ENCODE data around the gene EMP2.

The EMP2 gene

DNA sequence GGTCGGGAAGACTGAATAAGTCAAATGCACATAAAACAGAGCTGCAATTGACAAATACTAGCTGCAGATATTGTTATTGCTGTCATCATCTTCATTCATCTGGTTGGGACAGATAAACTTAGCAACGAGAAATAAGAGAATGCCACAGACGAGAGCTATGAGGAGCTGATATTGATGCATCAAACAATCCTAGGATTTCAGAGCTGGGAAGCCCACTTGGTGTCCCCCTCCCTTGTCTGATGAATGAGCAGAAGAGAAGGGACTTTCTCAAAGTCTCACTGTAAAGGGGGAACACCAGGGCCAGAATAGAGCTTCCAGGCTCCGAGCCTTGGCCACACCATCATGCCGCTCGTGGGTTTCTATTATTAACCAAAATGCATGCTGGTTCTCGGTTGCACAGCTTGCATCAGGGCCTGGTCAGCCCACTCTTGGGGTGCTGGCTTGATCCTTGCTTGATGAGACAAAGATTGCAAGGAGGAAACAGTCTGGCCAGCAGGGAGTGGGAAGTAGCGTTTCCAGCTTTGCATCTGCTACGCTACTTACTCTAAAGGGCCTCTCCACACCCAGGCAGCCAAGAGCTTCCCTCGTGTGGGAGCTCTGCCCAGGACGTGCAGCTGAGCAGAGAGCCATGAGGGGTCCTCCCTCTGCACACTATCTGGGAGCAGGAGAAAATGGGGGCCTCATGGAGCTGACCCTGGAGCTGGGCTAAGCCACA is 28.4 kb upstream of the EMP2 start:
- TF ChIP-seq, protein P1, sequence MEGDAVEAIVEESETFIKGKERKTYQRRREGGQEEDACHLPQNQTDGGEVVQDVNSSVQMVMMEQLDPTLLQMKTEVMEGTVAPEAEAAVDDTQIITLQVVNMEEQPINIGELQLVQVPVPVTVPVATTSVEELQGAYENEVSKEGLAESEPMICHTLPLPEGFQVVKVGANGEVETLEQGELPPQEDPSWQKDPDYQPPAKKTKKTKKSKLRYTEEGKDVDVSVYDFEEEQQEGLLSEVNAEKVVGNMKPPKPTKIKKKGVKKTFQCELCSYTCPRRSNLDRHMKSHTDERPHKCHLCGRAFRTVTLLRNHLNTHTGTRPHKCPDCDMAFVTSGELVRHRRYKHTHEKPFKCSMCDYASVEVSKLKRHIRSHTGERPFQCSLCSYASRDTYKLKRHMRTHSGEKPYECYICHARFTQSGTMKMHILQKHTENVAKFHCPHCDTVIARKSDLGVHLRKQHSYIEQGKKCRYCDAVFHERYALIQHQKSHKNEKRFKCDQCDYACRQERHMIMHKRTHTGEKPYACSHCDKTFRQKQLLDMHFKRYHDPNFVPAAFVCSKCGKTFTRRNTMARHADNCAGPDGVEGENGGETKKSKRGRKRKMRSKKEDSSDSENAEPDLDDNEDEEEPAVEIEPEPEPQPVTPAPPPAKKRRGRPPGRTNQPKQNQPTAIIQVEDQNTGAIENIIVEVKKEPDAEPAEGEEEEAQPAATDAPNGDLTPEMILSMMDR (conservative IDR thresholded peaks at IDR 0.05; ENCODE audit: low read depth, low read length): no peak
- H3K4me3 ChIP-seq (ENCODE audit: low read depth, low read length): no peak overlapping the region
- DNase-seq (ENCODE audit: low read depth): no peak

DNA sequence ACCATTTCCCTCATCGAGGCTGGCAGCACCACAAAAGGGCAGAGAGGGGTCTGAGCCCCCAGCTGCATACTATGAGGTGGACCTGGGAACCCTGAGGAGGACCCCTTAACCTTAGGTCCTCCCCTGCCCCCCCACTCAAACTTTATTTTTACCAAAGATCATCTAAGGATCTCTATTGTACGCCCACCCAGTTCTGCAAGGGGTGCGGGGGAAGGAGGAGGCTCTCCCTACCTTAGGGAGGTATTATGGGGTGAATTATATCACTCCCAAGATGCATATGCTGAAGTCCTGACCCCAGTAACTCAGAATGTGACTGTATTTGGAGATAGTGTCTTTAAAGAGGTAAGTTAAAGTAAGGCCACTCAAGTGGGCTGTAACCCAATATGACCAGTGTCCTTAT is 26.8 kb upstream of the EMP2 start:
- DNase-seq (ENCODE audit: low read depth): no peak

DNA sequence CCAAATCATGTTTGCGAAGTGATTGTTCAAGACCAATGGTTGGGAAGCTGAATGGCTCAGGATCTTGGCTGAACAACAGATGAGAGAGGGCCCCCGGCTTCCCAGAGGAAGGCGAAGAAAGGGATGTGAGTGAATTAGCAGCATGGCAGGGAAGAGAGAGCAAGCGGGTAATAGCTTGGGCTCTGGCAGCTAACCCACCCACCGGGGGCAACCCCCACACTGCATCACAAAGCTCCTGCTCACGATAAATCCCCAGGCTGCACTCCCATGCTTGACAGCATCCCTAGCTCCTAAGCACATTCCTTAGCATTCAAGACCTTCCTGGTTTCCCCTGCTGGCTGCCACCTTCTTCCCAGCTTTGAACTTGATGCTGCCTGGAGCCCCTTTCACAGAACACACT is 26.2 kb upstream of the EMP2 start:
- no peak overlapping the region for H3K4me3 ChIP-seq (ENCODE audit: low read depth, low read length)
- no peak for DNase-seq (ENCODE audit: low read depth)
- TF ChIP-seq, protein P1 (conservative IDR thresholded peaks at IDR 0.05; ENCODE audit: low read depth, low read length): no peak

More for the DNA sequence above, 26.8 kb upstream of the EMP2 start:
- TF ChIP-seq, protein P1 (conservative IDR thresholded peaks at IDR 0.05; ENCODE audit: low read depth, low read length): no peak
- no peak overlapping the region for H3K4me3 ChIP-seq (ENCODE audit: low read depth, low read length)

DNA sequence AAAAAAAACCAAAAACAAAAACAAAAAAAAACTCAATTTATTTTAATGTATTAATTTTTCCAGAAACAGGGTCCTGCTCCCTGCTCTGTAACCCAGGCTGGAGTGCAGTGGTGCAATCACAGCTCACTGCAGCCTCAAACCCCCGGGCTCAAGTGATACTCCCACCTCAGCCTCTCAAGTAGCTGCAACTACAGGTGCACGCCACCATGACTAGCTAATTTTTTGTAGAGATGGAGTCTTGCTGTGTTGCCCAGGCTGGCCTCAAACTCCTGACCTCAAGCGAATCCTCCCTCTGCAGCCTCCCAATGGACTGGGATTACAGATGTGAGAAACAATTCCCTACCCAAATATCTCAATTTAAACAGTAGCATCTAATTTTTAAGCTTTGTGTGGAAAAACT is 25.2 kb upstream of the EMP2 start:
- DNase-seq (ENCODE audit: low read depth): no peak
- H3K4me3 ChIP-seq (ENCODE audit: low read depth, low read length): no peak overlapping the region
- TF ChIP-seq, protein P1 (conservative IDR thresholded peaks at IDR 0.05; ENCODE audit: low read depth, low read length): no peak

DNA sequence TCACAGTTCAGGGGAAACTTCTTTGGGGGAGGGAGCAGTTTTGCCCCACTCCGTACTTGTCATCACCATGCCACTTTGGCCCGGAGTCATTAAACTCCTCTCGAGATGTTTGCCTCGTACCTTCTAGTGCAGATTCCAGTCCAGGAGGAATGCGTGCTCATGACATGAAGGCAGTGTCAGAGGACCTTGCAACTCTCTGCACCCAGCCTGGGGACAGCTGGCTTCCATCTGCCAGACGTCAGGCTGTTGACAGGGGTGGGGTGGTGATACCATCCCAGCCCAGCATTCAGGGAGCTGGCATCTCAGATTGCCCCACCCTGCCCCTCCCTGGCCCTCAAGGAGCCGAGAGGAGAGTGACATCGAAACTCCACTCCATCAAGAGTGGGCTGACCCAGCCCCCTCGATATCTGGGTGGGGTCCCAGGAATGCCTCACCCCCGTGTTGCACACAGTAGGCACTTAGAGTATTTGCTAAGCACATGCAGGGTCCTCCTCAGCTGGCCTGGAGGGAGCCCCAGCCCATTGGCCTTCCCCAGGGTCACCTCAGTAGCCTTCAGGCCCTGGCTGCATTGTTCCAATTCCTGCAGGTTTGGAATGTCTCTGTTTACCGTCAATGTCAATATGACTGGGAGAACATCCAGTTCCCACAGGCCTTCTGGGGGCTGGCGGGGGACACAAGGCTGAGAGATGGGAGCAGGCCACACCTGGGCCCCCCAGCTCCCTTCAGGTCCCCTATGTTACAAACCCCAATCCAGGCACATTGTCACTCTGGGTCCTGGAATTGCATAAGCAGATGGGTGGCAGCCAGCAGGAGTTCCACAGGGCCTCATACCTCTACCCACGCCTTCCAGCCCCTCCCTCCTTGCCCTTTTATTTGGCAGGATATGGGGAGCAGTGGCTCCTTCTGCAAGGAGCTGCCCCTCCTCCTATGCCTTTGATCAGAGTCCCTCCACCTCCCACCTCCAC is 21.3 kb upstream of the EMP2 start:
- DNase-seq (ENCODE audit: low read depth): no peak
- TF ChIP-seq, protein P1 (conservative IDR thresholded peaks at IDR 0.05; ENCODE audit: low read depth, low read length): no peak
- no peak overlapping the region for H3K4me3 ChIP-seq (ENCODE audit: low read depth, low read length)

DNA sequence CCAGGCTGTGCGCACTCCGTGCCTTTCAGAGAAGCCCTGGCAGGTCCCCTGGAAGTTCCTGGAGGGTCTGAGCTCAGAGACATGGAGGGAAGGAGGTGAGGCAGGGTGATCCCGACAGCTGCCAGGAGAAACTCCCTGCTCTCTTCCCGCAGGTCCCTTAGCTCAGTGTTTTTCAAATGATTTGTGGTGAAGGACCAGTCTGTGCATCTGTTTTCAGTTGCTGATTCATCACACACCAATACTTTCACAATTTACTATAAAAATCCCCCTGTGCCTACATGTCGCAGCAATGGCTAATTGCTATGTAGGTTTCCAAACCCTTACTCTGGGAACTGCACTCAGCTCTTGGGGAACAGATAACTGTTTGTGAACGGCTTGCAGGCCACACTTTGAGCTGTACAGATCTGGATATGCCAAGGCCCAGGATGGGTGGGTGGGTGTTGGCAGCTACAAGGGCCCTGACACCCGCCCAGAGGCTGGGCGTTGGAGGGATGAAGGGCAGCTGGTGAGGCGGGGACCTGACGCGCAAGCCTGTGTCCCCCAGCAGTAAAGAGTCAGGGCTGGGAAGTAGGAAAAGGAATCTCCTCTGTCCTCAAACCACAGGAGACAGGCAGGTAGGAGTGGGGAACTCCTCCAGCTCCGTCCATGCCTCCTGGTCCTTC is 20.5 kb upstream of the EMP2 start:
- no peak overlapping the region for H3K4me3 ChIP-seq (ENCODE audit: low read depth, low read length)
- DNase-seq (ENCODE audit: low read depth): no peak
- TF ChIP-seq, protein P1 (conservative IDR thresholded peaks at IDR 0.05; ENCODE audit: low read depth, low read length): no peak

Data from choroid plexus epithelial cell (primary cell).